ENCODE measurements around the gene HNRNPM.

GRCh38 chr19:8397271-8397670, 47.5 kb upstream of the HNRNPM start:
- TF ChIP-seq CTCF (IDR thresholded peaks at IDR 0.05): no peak
- TF ChIP-seq POLR2A (IDR thresholded peaks at IDR 0.05): no peak
